Neuron (in vitro differentiated cells): ENCODE measurements around the gene DENND1B.
"Not testable (repeated sequence)": the region's sequence is repeated elsewhere in the genome, so short reads cannot be mapped to it uniquely, and the experiment has no call there.

ENCODE experiments used
- H2AFZ ChIP-seq: one replicate; pipeline ENCODE4 v1.6.1; 2013; ENCODE audit warnings: low read depth, mild to moderate bottlenecking, inconsistent platforms, low read length, moderate library complexity
- H3K27me3 ChIP-seq: one replicate; pipeline ENCODE4 v1.6.1; 2013; ENCODE audit warnings: low read length; ENCODE audit not compliant: insufficient read depth
- H3K36me3 ChIP-seq: one replicate; pipeline ENCODE4 v1.6.1; 2013; ENCODE audit warnings: low read length; ENCODE audit not compliant: insufficient read depth
- H3K4me1 ChIP-seq: one replicate; pipeline ENCODE4 v1.6.1; 2013; ENCODE audit warnings: low read length; ENCODE audit not compliant: insufficient read depth
- H3K4me3 ChIP-seq: 2 replicates; pipeline ENCODE4 v1.5.1; 2013; ENCODE audit warnings: mild to moderate bottlenecking, low read length, moderate library complexity
- H3K9me3 ChIP-seq: one replicate; pipeline ENCODE4 v1.6.1; 2013; ENCODE audit warnings: low read length

The DENND1B gene

GRCh38 chr1:197519741-197520334 lies 255.4 kb downstream of the DENND1B start:
- H3K9me3 ChIP-seq: no peaks in the 10 kb centered on the region
- H3K4me1 ChIP-seq: no peaks in the 10 kb centered on the region
- no peak overlapping the region for H3K4me3 ChIP-seq
- H3K27me3 ChIP-seq: no peaks in the 10 kb centered on the region
- H3K36me3 ChIP-seq: no peaks in the 10 kb centered on the region
- no peak overlapping the region for H2AFZ ChIP-seq

- Histone ChIP-seq H3K4me3 (no peak overlapping the region), H3K4me1 (no peaks in the 10 kb centered on the region), H3K27me3 (no peaks in the 10 kb centered on the region), H3K36me3 (no peaks in the 10 kb centered on the region), H3K9me3 (no peaks in the 10 kb centered on the region), H2AFZ (no peak overlapping the region)
Measured at GRCh38 chr1:197515421-197515820, 259.9 kb downstream of the DENND1B start.

- H3K36me3 ChIP-seq: no peaks in the 10 kb centered on the region
- no peaks in the 10 kb centered on the region for H3K27me3 ChIP-seq
- no peaks in the 10 kb centered on the region for H3K4me1 ChIP-seq
- H2AFZ ChIP-seq: no peak overlapping the region
- no peak overlapping the region for H3K4me3 ChIP-seq
- H3K9me3 ChIP-seq: no peaks in the 10 kb centered on the region
Measured at GRCh38 chr1:197510691-197511378, 264.4 kb downstream of the DENND1B start.

- no peaks in the 10 kb centered on the region for H3K36me3 ChIP-seq
- H3K9me3 ChIP-seq: no peaks in the 10 kb centered on the region
- no peaks in the 10 kb centered on the region for H3K27me3 ChIP-seq
- H3K4me1 ChIP-seq: no peaks in the 10 kb centered on the region
- H2AFZ ChIP-seq: no peak overlapping the region
- H3K4me3 ChIP-seq: no peak overlapping the region
Measured at GRCh38 chr1:197496722-197497121, 278.6 kb downstream of the DENND1B start.

- H3K4me3 ChIP-seq, H3K4me1 ChIP-seq, H2AFZ ChIP-seq: not testable (repeated sequence)
Measured at GRCh38 chr1:197491505-197491904, 283.8 kb downstream of the DENND1B start.

GRCh38 chr1:197486946-197487345 lies 288.3 kb downstream of the DENND1B start:
- Histone ChIP-seq H2AFZ (no peak overlapping the region), H3K4me3 (no peak overlapping the region), H3K27me3 (no peaks in the 10 kb centered on the region), H3K9me3 (no peaks in the 10 kb centered on the region), H3K36me3 (no peaks in the 10 kb centered on the region), H3K4me1 (no peaks in the 10 kb centered on the region)

More at GRCh38 chr1:197491505-197491904, 283.8 kb downstream of the DENND1B start:
- not testable (repeated sequence) for H3K36me3 ChIP-seq, H3K9me3 ChIP-seq, H3K27me3 ChIP-seq

- no peaks in the 10 kb centered on the region for H3K4me1 ChIP-seq
- H3K9me3 ChIP-seq: no peaks in the 10 kb centered on the region
- H3K36me3 ChIP-seq: no peaks in the 10 kb centered on the region
- no peak overlapping the region for H3K4me3 ChIP-seq
- no peak overlapping the region for H2AFZ ChIP-seq
- H3K27me3 ChIP-seq: no peaks in the 10 kb centered on the region
Measured at GRCh38 chr1:197485790-197486189, 289.5 kb downstream of the DENND1B start.

GRCh38 chr1:197481101-197481500 lies 294.2 kb downstream of the DENND1B start:
- Histone ChIP-seq H3K9me3 (no peaks in the 10 kb centered on the region), H3K4me1 (no peaks in the 10 kb centered on the region), H3K36me3 (no peaks in the 10 kb centered on the region), H2AFZ (no peak overlapping the region), H3K27me3 (no peaks in the 10 kb centered on the region), H3K4me3 (no peak overlapping the region)

- no peak overlapping the region for H2AFZ ChIP-seq
- H3K4me1 ChIP-seq: no peaks in the 10 kb centered on the region
- no peaks in the 10 kb centered on the region for H3K36me3 ChIP-seq
- H3K4me3 ChIP-seq: no peak overlapping the region
- no peaks in the 10 kb centered on the region for H3K27me3 ChIP-seq
- H3K9me3 ChIP-seq: no peaks in the 10 kb centered on the region
Measured at GRCh38 chr1:197480446-197480845, 294.8 kb downstream of the DENND1B start.

- no peak overlapping the region for H3K4me3 ChIP-seq
- H3K9me3 ChIP-seq: no peaks in the 10 kb centered on the region
- no peaks in the 10 kb centered on the region for H3K36me3 ChIP-seq
- H3K27me3 ChIP-seq: no peaks in the 10 kb centered on the region
- H2AFZ ChIP-seq: no peak overlapping the region
- peaks cover 8% of the 10 kb centered on the region for H3K4me1 ChIP-seq
Measured at GRCh38 chr1:197472141-197472540, 303.1 kb downstream of the DENND1B start.

GRCh38 chr1:197471248-197471985 lies 303.9 kb downstream of the DENND1B start:
- no peaks in the 10 kb centered on the region for H3K27me3 ChIP-seq
- no peaks in the 10 kb centered on the region for H3K9me3 ChIP-seq
- H2AFZ ChIP-seq: no peak overlapping the region
- H3K36me3 ChIP-seq: no peaks in the 10 kb centered on the region
- no peak overlapping the region for H3K4me3 ChIP-seq
- H3K4me1 ChIP-seq: peaks cover 8% of the 10 kb centered on the region

GRCh38 chr1:197470330-197470729 lies 304.9 kb downstream of the DENND1B start:
- Histone ChIP-seq H3K9me3 (no peaks in the 10 kb centered on the region), H3K4me3 (no peak overlapping the region), H3K27me3 (no peaks in the 10 kb centered on the region), H2AFZ (no peak overlapping the region), H3K4me1 (peaks cover 8% of the 10 kb centered on the region), H3K36me3 (no peaks in the 10 kb centered on the region)

- Histone ChIP-seq H3K9me3 (no peaks in the 10 kb centered on the region), H3K4me1 (peaks cover 8% of the 10 kb centered on the region), H3K4me3 (no peak overlapping the region), H2AFZ (no peak overlapping the region), H3K36me3 (no peaks in the 10 kb centered on the region), H3K27me3 (no peaks in the 10 kb centered on the region)
Measured at GRCh38 chr1:197469620-197470210, 305.6 kb downstream of the DENND1B start.
